ENCODE results near the gene ARHGAP10. TPM values are rescaled to one million over a fixed set of nuclear protein-coding genes. Genes with fewer than 3 reads are reported as not detected.

The ARHGAP10 gene
- total RNA-seq, 1 donor from 2014 or later = 15.5 TPM

- DNase-seq (ENCODE audit: low read depth) = no peak
- H3K27me3 ChIP-seq (ENCODE audit: control insufficient read depth, insufficient read depth, low read length) = no peaks in the 10 kb centered on the region
- H3K36me3 ChIP-seq (ENCODE audit: control insufficient read depth, insufficient read depth, low read length) = no peaks in the 10 kb centered on the region
- H3K4me3 ChIP-seq (ENCODE audit: low read depth, low read length) = no peak overlapping the region
- no peak for TF ChIP-seq CTCF (IDR thresholded peaks at IDR 0.05; ENCODE audit: insufficient read depth, low read length, poor library complexity, severe bottlenecking)
These were observed 333.2 kb downstream of the ARHGAP10 start for GRCh38 chr4:148065075-148065474.

GRCh38 chr4:148067301-148067916, 335.5 kb downstream of the ARHGAP10 start:
- no peak for DNase-seq (ENCODE audit: low read depth)
- H3K27me3 ChIP-seq (ENCODE audit: control insufficient read depth, insufficient read depth, low read length) = no peaks in the 10 kb centered on the region
- no peak overlapping the region for H3K4me3 ChIP-seq (ENCODE audit: low read depth, low read length)
- TF ChIP-seq CTCF (IDR thresholded peaks at IDR 0.05; ENCODE audit: insufficient read depth, low read length, poor library complexity, severe bottlenecking) = no peak
- H3K36me3 ChIP-seq (ENCODE audit: control insufficient read depth, insufficient read depth, low read length) = no peaks in the 10 kb centered on the region

GRCh38 chr4:148068065-148068911, 336.4 kb downstream of the ARHGAP10 start:
- no peak overlapping the region for H3K4me3 ChIP-seq (ENCODE audit: low read depth, low read length)
- DNase-seq (ENCODE audit: low read depth) = no peak

GRCh38 chr4:148069086-148069894, 337.4 kb downstream of the ARHGAP10 start:
- no peak for TF ChIP-seq CTCF (IDR thresholded peaks at IDR 0.05; ENCODE audit: insufficient read depth, low read length, poor library complexity, severe bottlenecking)

More at GRCh38 chr4:148068065-148068911, 336.4 kb downstream of the ARHGAP10 start:
- TF ChIP-seq CTCF (IDR thresholded peaks at IDR 0.05; ENCODE audit: insufficient read depth, low read length, poor library complexity, severe bottlenecking) = no peak
- Histone ChIP-seq H3K27me3 (ENCODE audit: control insufficient read depth, insufficient read depth, low read length) (no peaks in the 10 kb centered on the region), H3K36me3 (ENCODE audit: control insufficient read depth, insufficient read depth, low read length) (no peaks in the 10 kb centered on the region)

GRCh38 chr4:148069895-148070178, 337.9 kb downstream of the ARHGAP10 start:
- no peak for DNase-seq (ENCODE audit: low read depth)
- TF ChIP-seq CTCF (IDR thresholded peaks at IDR 0.05; ENCODE audit: insufficient read depth, low read length, poor library complexity, severe bottlenecking) = no peak

More at GRCh38 chr4:148069086-148069894, 337.4 kb downstream of the ARHGAP10 start:
- Histone ChIP-seq H3K36me3 (ENCODE audit: control insufficient read depth, insufficient read depth, low read length) (no peaks in the 10 kb centered on the region), H3K4me3 (ENCODE audit: low read depth, low read length) (no peak overlapping the region), H3K27me3 (ENCODE audit: control insufficient read depth, insufficient read depth, low read length) (no peaks in the 10 kb centered on the region)
- DNase-seq (ENCODE audit: low read depth) = no peak

More at GRCh38 chr4:148069895-148070178, 337.9 kb downstream of the ARHGAP10 start:
- H3K36me3 ChIP-seq (ENCODE audit: control insufficient read depth, insufficient read depth, low read length) = no peaks in the 10 kb centered on the region
- no peaks in the 10 kb centered on the region for H3K27me3 ChIP-seq (ENCODE audit: control insufficient read depth, insufficient read depth, low read length)
- H3K4me3 ChIP-seq (ENCODE audit: low read depth, low read length) = no peak overlapping the region

Data from kidney epithelial cell (primary cell).